ENCODE measurements around the gene TMEM240. TPM values are rescaled to one million over a fixed set of nuclear protein-coding genes. Genes with fewer than 3 reads are reported as not detected.

Gene TMEM240
- total and polyA plus RNA-seq, 9 of the 15 experiments (the other 6 are each of a cell fraction or from before 2014, with no cell fraction given), result 0.24 to 2.0 (median 0.69) TPM; not detected in 5

DNA sequence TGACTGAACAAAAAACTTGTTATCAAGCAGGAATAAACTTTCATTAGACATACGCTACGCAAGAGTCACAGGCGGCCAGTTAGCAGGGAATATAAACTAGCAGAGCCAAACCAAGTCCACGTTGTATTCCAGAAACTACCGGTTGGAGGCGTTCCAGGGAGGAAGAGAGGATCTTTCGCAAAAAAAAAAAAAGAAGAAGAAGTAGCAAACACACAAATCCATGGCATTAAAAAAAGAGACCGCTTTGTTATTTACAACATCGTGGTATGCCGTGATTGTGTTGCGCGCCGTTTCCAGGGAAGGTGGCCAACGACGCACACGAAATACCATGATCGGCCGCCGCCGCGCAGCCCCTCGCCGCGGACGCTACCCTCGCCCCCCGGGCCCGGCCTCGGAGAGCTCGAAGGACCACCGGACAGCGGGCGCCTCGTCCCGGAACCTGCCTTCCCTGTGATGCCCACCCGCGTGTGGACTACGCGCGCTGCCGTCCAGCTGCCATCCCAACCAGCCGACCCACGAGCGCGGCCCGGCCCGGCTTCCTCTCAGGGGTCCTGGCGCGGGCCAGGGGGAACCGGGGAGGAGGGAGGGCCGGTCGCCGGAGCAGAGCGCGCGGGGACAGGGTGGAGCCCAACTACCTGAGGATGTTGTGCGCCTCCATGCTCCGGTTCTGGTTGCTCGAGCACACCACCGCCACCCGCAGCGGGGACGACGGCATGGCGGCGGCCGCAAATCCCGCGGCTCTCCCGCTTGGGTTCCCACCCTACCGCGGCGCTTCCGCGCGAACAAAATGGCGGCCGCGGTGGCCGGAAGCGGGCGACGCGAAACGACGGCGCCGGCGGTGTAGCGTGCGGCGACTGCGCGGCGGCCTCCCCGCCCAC lies 33.7 kb upstream of the TMEM240 start (continued):
- TF ChIP-seq, protein P1, sequence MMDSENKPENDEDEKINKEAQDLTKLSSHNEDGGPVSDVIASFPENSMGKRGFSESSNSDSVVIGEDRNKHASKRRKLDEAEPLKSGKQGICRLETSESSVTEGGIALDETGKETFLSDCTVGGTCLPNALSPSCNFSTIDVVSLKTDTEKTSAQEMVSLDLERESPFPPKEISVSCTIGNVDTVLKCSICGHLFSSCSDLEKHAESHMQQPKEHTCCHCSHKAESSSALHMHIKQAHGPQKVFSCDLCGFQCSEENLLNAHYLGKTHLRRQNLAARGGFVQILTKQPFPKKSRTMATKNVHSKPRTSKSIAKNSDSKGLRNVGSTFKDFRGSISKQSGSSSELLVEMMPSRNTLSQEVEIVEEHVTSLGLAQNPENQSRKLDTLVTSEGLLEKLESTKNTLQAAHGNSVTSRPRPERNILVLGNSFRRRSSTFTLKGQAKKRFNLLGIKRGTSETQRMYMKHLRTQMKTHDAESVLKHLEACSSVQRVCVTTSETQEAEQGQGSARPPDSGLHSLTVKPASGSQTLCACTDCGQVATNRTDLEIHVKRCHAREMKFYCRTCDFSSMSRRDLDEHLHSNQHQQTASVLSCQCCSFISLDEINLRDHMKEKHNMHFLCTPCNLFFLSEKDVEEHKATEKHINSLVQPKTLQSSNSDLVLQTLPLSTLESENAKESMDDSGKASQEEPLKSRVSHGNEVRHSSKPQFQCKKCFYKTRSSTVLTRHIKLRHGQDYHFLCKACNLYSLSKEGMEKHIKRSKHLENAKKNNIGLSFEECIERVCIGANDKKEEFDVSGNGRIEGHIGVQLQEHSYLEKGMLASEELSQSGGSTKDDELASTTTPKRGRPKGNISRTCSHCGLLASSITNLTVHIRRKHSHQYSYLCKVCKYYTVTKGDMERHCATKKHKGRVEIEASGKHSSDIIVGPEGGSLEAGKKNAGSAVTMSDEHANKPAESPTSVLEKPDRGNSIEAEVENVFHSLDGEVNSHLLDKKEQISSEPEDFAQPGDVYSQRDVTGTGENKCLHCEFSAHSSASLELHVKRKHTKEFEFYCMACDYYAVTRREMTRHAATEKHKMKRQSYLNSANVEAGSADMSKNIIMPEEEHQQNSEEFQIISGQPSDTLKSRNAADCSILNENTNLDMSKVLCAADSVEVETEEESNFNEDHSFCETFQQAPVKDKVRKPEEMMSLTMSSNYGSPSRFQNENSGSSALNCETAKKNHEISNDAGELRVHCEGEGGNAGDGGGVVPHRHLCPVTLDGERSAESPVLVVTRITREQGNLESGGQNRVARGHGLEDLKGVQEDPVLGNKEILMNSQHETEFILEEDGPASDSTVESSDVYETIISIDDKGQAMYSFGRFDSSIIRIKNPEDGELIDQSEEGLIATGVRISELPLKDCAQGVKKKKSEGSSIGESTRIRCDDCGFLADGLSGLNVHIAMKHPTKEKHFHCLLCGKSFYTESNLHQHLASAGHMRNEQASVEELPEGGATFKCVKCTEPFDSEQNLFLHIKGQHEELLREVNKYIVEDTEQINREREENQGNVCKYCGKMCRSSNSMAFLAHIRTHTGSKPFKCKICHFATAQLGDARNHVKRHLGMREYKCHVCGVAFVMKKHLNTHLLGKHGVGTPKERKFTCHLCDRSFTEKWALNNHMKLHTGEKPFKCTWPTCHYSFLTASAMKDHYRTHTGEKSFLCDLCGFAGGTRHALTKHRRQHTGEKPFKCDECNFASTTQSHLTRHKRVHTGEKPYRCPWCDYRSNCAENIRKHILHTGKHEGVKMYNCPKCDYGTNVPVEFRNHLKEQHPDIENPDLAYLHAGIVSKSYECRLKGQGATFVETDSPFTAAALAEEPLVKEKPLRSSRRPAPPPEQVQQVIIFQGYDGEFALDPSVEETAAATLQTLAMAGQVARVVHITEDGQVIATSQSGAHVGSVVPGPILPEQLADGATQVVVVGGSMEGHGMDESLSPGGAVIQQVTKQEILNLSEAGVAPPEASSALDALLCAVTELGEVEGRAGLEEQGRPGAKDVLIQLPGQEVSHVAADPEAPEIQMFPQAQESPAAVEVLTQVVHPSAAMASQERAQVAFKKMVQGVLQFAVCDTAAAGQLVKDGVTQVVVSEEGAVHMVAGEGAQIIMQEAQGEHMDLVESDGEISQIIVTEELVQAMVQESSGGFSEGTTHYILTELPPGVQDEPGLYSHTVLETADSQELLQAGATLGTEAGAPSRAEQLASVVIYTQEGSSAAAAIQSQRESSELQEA (IDR thresholded peaks at IDR 0.05; ENCODE audit: low read depth), result no peak
- TF ChIP-seq, protein P2, sequence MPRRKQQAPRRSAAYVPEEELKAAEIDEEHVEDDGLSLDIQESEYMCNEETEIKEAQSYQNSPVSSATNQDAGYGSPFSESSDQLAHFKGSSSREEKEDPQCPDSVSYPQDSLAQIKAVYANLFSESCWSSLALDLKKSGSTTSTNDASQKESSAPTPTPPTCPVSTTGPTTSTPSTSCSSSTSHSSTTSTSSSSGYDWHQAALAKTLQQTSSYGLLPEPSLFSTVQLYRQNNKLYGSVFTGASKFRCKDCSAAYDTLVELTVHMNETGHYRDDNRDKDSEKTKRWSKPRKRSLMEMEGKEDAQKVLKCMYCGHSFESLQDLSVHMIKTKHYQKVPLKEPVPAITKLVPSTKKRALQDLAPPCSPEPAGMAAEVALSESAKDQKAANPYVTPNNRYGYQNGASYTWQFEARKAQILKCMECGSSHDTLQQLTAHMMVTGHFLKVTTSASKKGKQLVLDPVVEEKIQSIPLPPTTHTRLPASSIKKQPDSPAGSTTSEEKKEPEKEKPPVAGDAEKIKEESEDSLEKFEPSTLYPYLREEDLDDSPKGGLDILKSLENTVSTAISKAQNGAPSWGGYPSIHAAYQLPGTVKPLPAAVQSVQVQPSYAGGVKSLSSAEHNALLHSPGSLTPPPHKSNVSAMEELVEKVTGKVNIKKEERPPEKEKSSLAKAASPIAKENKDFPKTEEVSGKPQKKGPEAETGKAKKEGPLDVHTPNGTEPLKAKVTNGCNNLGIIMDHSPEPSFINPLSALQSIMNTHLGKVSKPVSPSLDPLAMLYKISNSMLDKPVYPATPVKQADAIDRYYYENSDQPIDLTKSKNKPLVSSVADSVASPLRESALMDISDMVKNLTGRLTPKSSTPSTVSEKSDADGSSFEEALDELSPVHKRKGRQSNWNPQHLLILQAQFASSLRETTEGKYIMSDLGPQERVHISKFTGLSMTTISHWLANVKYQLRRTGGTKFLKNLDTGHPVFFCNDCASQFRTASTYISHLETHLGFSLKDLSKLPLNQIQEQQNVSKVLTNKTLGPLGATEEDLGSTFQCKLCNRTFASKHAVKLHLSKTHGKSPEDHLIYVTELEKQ (CRISPR knock-in tag; IDR thresholded peaks at IDR 0.05), result no peak
- no peak for TF ChIP-seq ZBTB8A (IDR thresholded peaks at IDR 0.05; ENCODE audit: partially characterized antibody)
- no peak for TF ChIP-seq POLR3G (IDR thresholded peaks at IDR 0.05; ENCODE audit: extremely low read depth, insufficient read length, insufficient replicate concordance)
- TF ChIP-seq FOXA1 (IDR thresholded peaks at IDR 0.05; ENCODE audit: borderline replicate concordance), result no peak
- TF ChIP-seq SMARCB1 (IDR thresholded peaks at IDR 0.05; ENCODE audit: insufficient read length, low read depth), result no peak
- TF ChIP-seq ZNF764 (CRISPR knock-in tag; IDR thresholded peaks at IDR 0.05; ENCODE audit: low read depth), result no peak
- no peak for TF ChIP-seq ZNF655 (CRISPR knock-in tag; IDR thresholded peaks at IDR 0.05)
- TF ChIP-seq ZNF507 (tag; conservative IDR thresholded peaks at IDR 0.05), result no peak
- TF ChIP-seq NR2C2 (CRISPR knock-in tag; IDR thresholded peaks at IDR 0.05), result no peak; the same call in 1 of the 2 replicates
- TF ChIP-seq NR2C2 (tag; IDR thresholded peaks at IDR 0.05), result no peak
- peak in 1 of 2 experiments; percentile 86; a peak in 2 of 4 replicates for TF ChIP-seq HDAC1 (IDR thresholded peaks at IDR 0.05)
- TF ChIP-seq PTTG1 (tag; IDR thresholded peaks at IDR 0.05; ENCODE audit: low read depth), result no peak
